Panc1 (cell line): ENCODE measurements around the gene PPP4R1. TPM values are rescaled to one million over a fixed set of nuclear protein-coding genes. Genes with fewer than 3 reads are reported as not detected.

Experiments
- ATAC-seq: fragments of 200-7000 bp; cut with Tn5 transposase; 2 replicates; pipeline ENCODE4 v1.9.1; 2020; ENCODE audit warnings: mild to moderate bottlenecking, moderate library complexity
- BruUV-seq: library from RNA; stranded (reverse); fragments of 400-500 nt; replicated peaks from 2 replicates; lab custom pipeline; 2021; lab: Mats Ljungman, UMichigan
- CTCF ChIA-PET: fragments of 300-600 bp; sonication (Branson Sonifier 250); formaldehyde crosslinking; loops from one replicate; lab custom pipeline; 2022; ENCODE audit warnings: antibody characterized with exemption; lab: Charles Lee
- POLR2A ChIA-PET: fragments of 300-600 bp; sonication (Branson Sonifier 250); formaldehyde crosslinking; loops from one replicate; lab custom pipeline; 2022; ENCODE audit warnings: antibody characterized with exemption; lab: Charles Lee
- DNase-seq: peaks from one replicate; pipeline ENCODE4 v3.0.0-alpha.2; 2010; ENCODE audit warnings: low read depth, low spot score
- H3K27ac ChIP-seq: 2 replicates; pipeline ENCODE4 v1.5.1; 2011; ENCODE audit warnings: mild to moderate bottlenecking, low read length, inconsistent platforms
- H3K27me3 ChIP-seq: fragments of 200-500 bp; sonication (Bioruptor generic); 2 replicates; pipeline ENCODE4 v1.6.0; 2014; ENCODE audit warnings: low read length, inconsistent platforms; ENCODE audit not compliant: control insufficient read depth, insufficient read depth
- H3K36me3 ChIP-seq: fragments of 200-500 bp; sonication (Bioruptor generic); 2 replicates; pipeline ENCODE4 v1.5.1; 2014; ENCODE audit warnings: inconsistent platforms, mild to moderate bottlenecking, low read length, moderate library complexity; ENCODE audit not compliant: control insufficient read depth, insufficient read depth
- H3K4me1 ChIP-seq: 2 replicates; pipeline ENCODE4 v1.5.1; 2011; ENCODE audit warnings: inconsistent platforms, mild to moderate bottlenecking, low read length, moderate library complexity; ENCODE audit not compliant: control insufficient read depth, insufficient read depth
- H3K4me3 ChIP-seq, 2 experiments: 2 replicates each; pipeline ENCODE4 v1.5.1; 2011 to 2012; ENCODE audit warnings: low read depth in 2 of 2, low read length in 2 of 2, mild to moderate bottlenecking in 2 of 2, inconsistent platforms in 1 of 2, moderate library complexity in 1 of 2
- H3K9me3 ChIP-seq: fragments of 200-500 bp; sonication (Bioruptor generic); 2 replicates; pipeline ENCODE4 v1.5.1; 2014; ENCODE audit warnings: low read depth, mild to moderate bottlenecking, inconsistent platforms, low read length, moderate library complexity; ENCODE audit not compliant: control insufficient read depth, insufficient read depth
- POLR2AphosphoS5 ChIP-seq: IDR thresholded peaks from 2 replicates; pipeline ENCODE4 v1.6.1; 2012; ENCODE audit warnings: mild to moderate bottlenecking, low read depth, low read length, moderate library complexity
- SIN3A ChIP-seq: IDR thresholded peaks from 2 replicates; pipeline ENCODE4 v1.6.1; 2012; ENCODE audit warnings: low read depth, mild to moderate bottlenecking, low read length, moderate library complexity, borderline replicate concordance; ENCODE audit not compliant: insufficient read depth
- TCF7L2 ChIP-seq: IDR thresholded peaks from 2 replicates; pipeline ENCODE4 v1.6.1; 2011; ENCODE audit warnings: mild to moderate bottlenecking, low read depth, low read length, inconsistent platforms
- in situ Hi-C: cut with HindIII; loops from 2 replicates; pipeline ENCODE4 v1.10.0; 2016; ENCODE audit warnings: low sequenced_read_pairs, low pct_unique_long_range_greater_than_20kb
- intact Hi-C: fragments of 100-400 bp; cut with micrococcal nuclease; formaldehyde crosslinking; loops from one replicate; pipeline ENCODE4 v1.10.0; 2022; ENCODE audit not compliant: unreplicated experiment
- total RNA-seq: library from RNA; stranded (reverse); gene quantifications from one replicate; pipeline ENCODE4 v1.2.1, GENCODE V29; 2021; ENCODE audit not compliant: unreplicated experiment
- TF ChIP-seq, protein P1 (sequence below): fragments of 450-650 bp; IDR thresholded peaks from 2 replicates; pipeline ENCODE4 v1.5.1; 2017; ENCODE audit warnings: mild to moderate bottlenecking
- TF ChIP-seq, protein P2 (sequence below), 2 experiments: IDR thresholded peaks; 2 replicates each; pipeline ENCODE4 v1.6.1; 2011 to 2012; ENCODE audit warnings: low read depth in 2 of 2, control low read depth in 1 of 2, low read length in 1 of 2, mild to moderate bottlenecking in 1 of 2, moderate library complexity in 1 of 2; ENCODE audit not compliant: insufficient read depth in 1 of 2

PPP4R1 gene
- total RNA-seq, 1 experiment from 2014 or later, result 80.6 TPM

DNA sequence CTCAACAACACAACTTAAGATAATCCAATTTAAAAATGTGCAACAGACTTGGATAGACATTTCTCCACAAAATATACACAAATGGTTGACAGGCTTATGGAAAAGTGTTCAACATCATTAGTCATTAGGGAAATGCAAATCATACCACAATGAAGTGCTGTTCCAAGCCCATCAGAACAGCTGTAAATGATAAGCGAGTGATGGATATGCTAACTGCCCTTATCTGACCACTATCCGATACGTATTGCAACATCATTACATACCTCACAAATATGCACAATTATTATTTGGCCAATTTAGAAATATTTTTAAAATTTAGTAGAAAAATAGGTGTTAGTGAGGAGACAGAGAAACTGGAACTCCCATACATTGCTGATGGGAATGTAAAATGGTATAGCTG is 62.2 kb downstream of the PPP4R1 start:
- H3K4me1 ChIP-seq, result no peaks in the 10 kb centered on the region
- no TSS peak for BruUV-seq
- H3K27ac ChIP-seq, result no peak overlapping the region
- peaks cover 28% of the 10 kb centered on the region for H3K36me3 ChIP-seq
- H3K27me3 ChIP-seq, result no peaks in the 10 kb centered on the region
- TF ChIP-seq TCF7L2 (no peak), POLR2AphosphoS5 (no peak), SIN3A (no peak)
- TF ChIP-seq, protein P1, sequence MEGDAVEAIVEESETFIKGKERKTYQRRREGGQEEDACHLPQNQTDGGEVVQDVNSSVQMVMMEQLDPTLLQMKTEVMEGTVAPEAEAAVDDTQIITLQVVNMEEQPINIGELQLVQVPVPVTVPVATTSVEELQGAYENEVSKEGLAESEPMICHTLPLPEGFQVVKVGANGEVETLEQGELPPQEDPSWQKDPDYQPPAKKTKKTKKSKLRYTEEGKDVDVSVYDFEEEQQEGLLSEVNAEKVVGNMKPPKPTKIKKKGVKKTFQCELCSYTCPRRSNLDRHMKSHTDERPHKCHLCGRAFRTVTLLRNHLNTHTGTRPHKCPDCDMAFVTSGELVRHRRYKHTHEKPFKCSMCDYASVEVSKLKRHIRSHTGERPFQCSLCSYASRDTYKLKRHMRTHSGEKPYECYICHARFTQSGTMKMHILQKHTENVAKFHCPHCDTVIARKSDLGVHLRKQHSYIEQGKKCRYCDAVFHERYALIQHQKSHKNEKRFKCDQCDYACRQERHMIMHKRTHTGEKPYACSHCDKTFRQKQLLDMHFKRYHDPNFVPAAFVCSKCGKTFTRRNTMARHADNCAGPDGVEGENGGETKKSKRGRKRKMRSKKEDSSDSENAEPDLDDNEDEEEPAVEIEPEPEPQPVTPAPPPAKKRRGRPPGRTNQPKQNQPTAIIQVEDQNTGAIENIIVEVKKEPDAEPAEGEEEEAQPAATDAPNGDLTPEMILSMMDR, result no peak
- ChIA-PET POLR2A (no interaction called here), CTCF (no interaction called here)
- in situ Hi-C loops (no loop called here), intact Hi-C loops (no loop called here)
- no peaks in the 10 kb centered on the region for H3K9me3 ChIP-seq
- DNase-seq (no peak), ATAC-seq (no peak)
- H3K4me3 ChIP-seq, result no peak overlapping the region

DNA sequence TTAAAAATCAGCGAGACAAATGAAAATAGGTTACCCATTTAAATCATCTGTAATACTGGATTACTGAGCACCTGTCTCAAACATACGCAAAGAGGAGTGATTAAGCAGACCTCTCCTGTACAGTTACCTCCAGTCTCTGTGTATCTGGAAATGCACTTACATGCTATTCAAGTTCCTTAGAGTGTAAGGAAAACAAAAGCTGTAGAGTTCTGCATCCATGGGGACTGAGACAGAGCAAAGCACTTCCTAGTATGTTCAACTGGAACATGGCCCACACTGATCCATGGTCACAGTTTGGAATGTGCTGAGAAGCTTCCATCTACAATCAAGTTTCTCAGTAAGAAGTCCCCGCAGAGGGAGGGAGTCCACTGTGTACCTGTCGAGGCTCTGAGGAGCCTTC is 63.9 kb downstream of the PPP4R1 start:
- H3K4me1 ChIP-seq, result no peaks in the 10 kb centered on the region
- intact Hi-C loops, result no loop called here
- no peak for ATAC-seq
- no TSS peak for BruUV-seq
- no peak for TF ChIP-seq TCF7L2
- TF ChIP-seq SIN3A, result no peak
- TF ChIP-seq, protein P2, sequence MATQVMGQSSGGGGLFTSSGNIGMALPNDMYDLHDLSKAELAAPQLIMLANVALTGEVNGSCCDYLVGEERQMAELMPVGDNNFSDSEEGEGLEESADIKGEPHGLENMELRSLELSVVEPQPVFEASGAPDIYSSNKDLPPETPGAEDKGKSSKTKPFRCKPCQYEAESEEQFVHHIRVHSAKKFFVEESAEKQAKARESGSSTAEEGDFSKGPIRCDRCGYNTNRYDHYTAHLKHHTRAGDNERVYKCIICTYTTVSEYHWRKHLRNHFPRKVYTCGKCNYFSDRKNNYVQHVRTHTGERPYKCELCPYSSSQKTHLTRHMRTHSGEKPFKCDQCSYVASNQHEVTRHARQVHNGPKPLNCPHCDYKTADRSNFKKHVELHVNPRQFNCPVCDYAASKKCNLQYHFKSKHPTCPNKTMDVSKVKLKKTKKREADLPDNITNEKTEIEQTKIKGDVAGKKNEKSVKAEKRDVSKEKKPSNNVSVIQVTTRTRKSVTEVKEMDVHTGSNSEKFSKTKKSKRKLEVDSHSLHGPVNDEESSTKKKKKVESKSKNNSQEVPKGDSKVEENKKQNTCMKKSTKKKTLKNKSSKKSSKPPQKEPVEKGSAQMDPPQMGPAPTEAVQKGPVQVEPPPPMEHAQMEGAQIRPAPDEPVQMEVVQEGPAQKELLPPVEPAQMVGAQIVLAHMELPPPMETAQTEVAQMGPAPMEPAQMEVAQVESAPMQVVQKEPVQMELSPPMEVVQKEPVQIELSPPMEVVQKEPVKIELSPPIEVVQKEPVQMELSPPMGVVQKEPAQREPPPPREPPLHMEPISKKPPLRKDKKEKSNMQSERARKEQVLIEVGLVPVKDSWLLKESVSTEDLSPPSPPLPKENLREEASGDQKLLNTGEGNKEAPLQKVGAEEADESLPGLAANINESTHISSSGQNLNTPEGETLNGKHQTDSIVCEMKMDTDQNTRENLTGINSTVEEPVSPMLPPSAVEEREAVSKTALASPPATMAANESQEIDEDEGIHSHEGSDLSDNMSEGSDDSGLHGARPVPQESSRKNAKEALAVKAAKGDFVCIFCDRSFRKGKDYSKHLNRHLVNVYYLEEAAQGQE (IDR thresholded peaks at IDR 0.05; ENCODE audit: insufficient read depth in 1 of 2, low read depth in 2 of 2, low read length in 1 of 2), result no peak
- TF ChIP-seq, protein P1, result no peak
- no peak for TF ChIP-seq POLR2AphosphoS5
- H3K4me3 ChIP-seq, result no peak overlapping the region
- H3K27me3 ChIP-seq, result no peaks in the 10 kb centered on the region
- no peak overlapping the region for H3K27ac ChIP-seq
- H3K9me3 ChIP-seq, result no peaks in the 10 kb centered on the region
- no peak for DNase-seq
- in situ Hi-C loops, result no loop called here
- CTCF ChIA-PET, result no interaction called here
- POLR2A ChIA-PET, result no interaction called here
- H3K36me3 ChIP-seq, result peaks cover 28% of the 10 kb centered on the region
